Measurements from ENCODE around the gene CDK6. TPM values are rescaled to one million over a fixed set of nuclear protein-coding genes. Genes with fewer than 3 reads are reported as not detected.

Gene CDK6
- total RNA-seq, 1 donor from 2014 or later, result 7.3 TPM

DNA sequence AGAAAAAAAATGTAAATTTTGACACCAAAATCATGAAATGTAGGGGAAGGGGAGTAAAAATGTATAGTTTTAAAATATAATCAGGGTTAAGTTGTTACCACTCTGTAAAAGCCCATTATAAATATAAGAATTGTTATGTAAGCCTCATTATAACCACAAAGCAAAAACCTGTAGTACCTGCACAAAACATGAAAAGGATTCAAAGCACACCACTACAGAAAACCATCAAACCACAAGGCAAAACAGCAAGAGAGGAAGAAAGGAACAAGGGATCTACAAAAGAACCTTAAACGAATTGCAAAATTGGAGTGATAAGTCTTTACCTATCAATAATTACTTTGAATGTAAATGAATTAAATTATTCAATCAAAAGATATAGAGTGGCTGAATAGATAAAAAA is 41.0 kb upstream of the CDK6 start:
- H3K36me3 ChIP-seq, result no peaks in the 10 kb centered on the region
- no peak for DNase-seq (ENCODE audit: low spot score in 2 of 2)
- no peak overlapping the region for H3K4me3 ChIP-seq
- no peaks in the 10 kb centered on the region for H3K4me1 ChIP-seq
- no peaks in the 10 kb centered on the region for H3K27me3 ChIP-seq
- no peak overlapping the region for H3K27ac ChIP-seq
- intact Hi-C loops (cut with DNase I), result no loop called here
- peaks cover 0 to 6% of the 10 kb centered on the region in 2 donors for H3K9me3 ChIP-seq
- TF ChIP-seq, protein P1, sequence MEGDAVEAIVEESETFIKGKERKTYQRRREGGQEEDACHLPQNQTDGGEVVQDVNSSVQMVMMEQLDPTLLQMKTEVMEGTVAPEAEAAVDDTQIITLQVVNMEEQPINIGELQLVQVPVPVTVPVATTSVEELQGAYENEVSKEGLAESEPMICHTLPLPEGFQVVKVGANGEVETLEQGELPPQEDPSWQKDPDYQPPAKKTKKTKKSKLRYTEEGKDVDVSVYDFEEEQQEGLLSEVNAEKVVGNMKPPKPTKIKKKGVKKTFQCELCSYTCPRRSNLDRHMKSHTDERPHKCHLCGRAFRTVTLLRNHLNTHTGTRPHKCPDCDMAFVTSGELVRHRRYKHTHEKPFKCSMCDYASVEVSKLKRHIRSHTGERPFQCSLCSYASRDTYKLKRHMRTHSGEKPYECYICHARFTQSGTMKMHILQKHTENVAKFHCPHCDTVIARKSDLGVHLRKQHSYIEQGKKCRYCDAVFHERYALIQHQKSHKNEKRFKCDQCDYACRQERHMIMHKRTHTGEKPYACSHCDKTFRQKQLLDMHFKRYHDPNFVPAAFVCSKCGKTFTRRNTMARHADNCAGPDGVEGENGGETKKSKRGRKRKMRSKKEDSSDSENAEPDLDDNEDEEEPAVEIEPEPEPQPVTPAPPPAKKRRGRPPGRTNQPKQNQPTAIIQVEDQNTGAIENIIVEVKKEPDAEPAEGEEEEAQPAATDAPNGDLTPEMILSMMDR (IDR thresholded peaks at IDR 0.05), result no peak

DNA sequence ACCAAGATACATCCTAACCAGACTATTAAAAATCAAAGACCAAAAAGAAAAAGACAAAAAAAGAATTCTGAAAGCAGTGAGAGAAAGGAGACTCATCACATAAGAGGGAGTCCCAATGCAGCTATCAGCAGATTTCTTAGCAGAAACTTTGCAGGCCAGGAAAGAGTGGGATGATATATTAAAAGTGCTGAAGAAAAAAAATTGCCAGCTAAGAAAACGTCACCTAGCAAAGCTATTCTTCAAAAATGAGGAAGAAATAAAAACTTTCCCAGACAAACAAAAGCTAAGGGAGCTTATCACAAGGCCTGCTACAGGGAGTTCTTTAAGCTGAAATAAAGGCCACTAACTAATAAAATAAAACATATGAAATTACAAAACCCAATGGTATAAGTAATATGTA is 40.5 kb upstream of the CDK6 start:
- Histone ChIP-seq H3K4me3 (no peak overlapping the region), H3K27me3 (no peaks in the 10 kb centered on the region), H3K27ac (no peak overlapping the region), H3K36me3 (no peaks in the 10 kb centered on the region), H3K4me1 (no peaks in the 10 kb centered on the region), H3K9me3 (peaks cover 0 to 1% of the 10 kb centered on the region in 2 donors)
- TF ChIP-seq, protein P1 (IDR thresholded peaks at IDR 0.05), result no peak
- DNase-seq (ENCODE audit: low spot score in 2 of 2), result no peak
- intact Hi-C loops (cut with DNase I), result no loop called here

DNA sequence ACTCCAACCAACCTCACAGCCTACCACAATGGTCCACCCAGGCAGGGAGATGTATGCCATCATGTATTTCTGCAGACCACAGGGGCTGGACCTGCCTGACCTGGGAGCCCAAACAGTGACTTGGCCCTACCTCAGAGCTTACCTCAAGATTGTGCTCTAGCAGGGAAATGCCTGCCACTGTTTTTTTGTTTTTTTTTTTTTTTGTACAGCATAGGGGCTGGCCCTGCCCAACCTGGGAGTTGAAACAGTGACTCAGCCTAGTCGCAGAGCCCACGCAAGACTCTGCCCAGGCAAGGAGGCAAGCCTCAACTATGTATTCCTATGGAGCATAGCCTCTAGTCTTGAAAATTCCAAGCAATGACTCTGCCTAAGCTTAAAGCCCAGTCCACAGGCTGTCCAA is 39.3 kb upstream of the CDK6 start:
- no peaks in the 10 kb centered on the region for H3K36me3 ChIP-seq
- no peaks in the 10 kb centered on the region for H3K27me3 ChIP-seq
- intact Hi-C loops (cut with DNase I), result no loop called here
- no peaks in the 10 kb centered on the region for H3K4me1 ChIP-seq
- TF ChIP-seq, protein P1 (IDR thresholded peaks at IDR 0.05), result no peak
- no peak overlapping the region for H3K4me3 ChIP-seq
- H3K9me3 ChIP-seq, result no peaks in the 10 kb centered on the region
- no peak overlapping the region for H3K27ac ChIP-seq
- no peak for DNase-seq (ENCODE audit: low spot score in 2 of 2)

DNA sequence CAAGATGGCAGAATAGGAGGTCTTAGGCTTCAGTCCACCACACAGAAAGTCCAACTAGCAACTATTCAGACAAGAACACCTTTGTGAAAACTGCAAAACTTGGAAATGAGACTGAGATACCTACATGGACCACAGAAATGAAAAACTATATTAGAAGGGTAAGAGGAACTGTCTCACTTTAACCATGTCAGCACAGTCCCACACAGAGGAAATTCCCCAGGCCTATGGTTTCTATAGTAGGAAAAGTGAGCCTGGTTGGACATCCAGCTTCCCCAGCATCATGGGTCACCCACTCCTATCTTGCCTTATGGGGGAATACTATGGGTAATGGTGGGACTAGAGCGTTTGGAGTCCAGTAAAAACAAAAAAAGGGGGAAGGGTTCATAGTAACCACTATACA is 38.8 kb upstream of the CDK6 start:
- Histone ChIP-seq H3K9me3 (no peaks in the 10 kb centered on the region), H3K27me3 (no peaks in the 10 kb centered on the region), H3K4me1 (no peaks in the 10 kb centered on the region), H3K36me3 (no peaks in the 10 kb centered on the region), H3K27ac (no peak overlapping the region), H3K4me3 (no peak overlapping the region)
- DNase-seq (ENCODE audit: low spot score in 2 of 2), result no peak
- TF ChIP-seq, protein P1 (IDR thresholded peaks at IDR 0.05), result no peak
- intact Hi-C loops (cut with DNase I), result no loop called here

DNA sequence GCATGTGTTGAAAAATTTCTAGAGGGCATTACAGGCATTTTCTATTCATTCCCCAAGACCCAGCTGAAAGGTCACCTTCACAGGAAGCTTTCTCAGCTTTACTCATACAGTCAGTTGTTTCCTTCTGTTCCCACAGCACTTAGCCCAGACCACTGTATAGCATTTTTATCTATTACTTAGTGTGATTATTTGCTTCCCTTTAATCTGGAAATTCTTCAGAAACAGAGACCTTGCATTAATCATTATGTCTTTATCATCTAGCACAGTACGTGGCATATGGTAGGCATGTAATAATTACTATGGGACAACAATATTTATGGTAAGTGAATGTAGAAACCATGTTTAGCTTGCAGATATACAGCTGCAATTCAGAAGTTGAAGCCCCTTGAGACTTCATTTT is 38.2 kb upstream of the CDK6 start:
- no peak for DNase-seq (ENCODE audit: low spot score in 2 of 2)
- Histone ChIP-seq H3K27ac (no peak overlapping the region), H3K4me1 (no peaks in the 10 kb centered on the region), H3K9me3 (no peaks in the 10 kb centered on the region), H3K27me3 (no peaks in the 10 kb centered on the region), H3K4me3 (no peak overlapping the region), H3K36me3 (no peaks in the 10 kb centered on the region)
- intact Hi-C loops (cut with DNase I), result no loop called here
- TF ChIP-seq, protein P1 (IDR thresholded peaks at IDR 0.05), result no peak

DNA sequence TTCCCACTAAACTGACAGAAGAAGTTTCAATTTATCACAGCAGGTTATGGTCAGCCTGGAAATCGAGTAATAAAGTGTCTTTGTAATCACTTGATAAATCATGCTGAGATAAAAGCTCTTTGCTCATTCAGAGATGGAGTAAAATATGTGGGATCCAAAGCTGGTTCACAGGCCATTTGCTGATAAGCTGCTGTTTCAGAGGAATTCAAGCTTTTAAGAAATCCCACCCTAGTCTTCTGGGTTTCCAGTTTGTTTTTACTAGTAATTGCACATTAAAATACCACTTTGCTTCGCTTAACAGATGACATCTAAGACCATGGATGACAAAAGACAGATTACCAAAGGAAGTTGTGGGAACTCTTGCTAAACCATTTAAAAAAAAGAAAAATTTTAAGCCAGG is 37.4 kb upstream of the CDK6 start:
- Histone ChIP-seq H3K36me3 (no peaks in the 10 kb centered on the region), H3K27me3 (no peaks in the 10 kb centered on the region), H3K9me3 (no peaks in the 10 kb centered on the region), H3K27ac (no peak overlapping the region), H3K4me1 (no peaks in the 10 kb centered on the region), H3K4me3 (no peak overlapping the region)
- intact Hi-C loops (cut with DNase I), result no loop called here
- DNase-seq (ENCODE audit: low spot score in 2 of 2), result no peak
- TF ChIP-seq, protein P1 (IDR thresholded peaks at IDR 0.05), result no peak

Measured in ascending aorta (tissue), 2 donors.